ENCODE results near the gene SNTG2. TPM values are rescaled to one million over a fixed set of nuclear protein-coding genes. Genes with fewer than 3 reads are reported as not detected.

SNTG2 gene
- total and polyA plus RNA-seq, 10 of the 15 experiments (the other 5 are each of a cell fraction or from before 2014, with no cell fraction given), result not detected

- TF ChIP-seq, protein P1, sequence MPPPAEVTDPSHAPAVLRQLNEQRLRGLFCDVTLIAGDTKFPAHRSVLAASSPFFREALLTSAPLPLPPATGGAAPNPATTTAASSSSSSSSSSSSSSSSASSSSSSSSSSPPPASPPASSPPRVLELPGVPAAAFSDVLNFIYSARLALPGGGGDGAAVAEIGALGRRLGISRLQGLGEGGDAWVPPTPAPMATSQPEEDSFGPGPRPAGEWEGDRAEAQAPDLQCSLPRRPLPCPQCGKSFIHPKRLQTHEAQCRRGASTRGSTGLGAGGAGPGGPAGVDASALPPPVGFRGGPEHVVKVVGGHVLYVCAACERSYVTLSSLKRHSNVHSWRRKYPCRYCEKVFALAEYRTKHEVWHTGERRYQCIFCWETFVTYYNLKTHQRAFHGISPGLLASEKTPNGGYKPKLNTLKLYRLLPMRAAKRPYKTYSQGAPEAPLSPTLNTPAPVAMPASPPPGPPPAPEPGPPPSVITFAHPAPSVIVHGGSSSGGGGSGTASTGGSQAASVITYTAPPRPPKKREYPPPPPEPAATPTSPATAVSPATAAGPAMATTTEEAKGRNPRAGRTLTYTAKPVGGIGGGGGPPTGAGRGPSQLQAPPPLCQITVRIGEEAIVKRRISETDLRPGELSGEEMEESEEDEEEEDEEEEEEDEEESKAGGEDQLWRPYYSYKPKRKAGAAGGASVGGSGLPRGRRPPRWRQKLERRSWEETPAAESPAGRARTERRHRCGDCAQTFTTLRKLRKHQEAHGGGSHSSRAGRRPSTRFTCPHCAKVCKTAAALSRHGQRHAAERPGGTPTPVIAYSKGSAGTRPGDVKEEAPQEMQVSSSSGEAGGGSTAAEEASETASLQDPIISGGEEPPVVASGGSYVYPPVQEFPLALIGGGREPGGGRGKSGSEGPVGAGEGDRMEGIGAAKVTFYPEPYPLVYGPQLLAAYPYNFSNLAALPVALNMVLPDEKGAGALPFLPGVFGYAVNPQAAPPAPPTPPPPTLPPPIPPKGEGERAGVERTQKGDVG (CRISPR knock-in tag; IDR thresholded peaks at IDR 0.05), result no peak
- TF ChIP-seq TARDBP (IDR thresholded peaks at IDR 0.05; ENCODE audit: borderline replicate concordance) (no peak), NFIC (IDR thresholded peaks at IDR 0.05; ENCODE audit: low read depth, low read length) (no peak), BCL11A (IDR thresholded peaks at IDR 0.05; ENCODE audit: low read depth, low read length) (no peak)
These were observed 39.3 kb downstream of the SNTG2 start (continued) for GRCh38 chr2:989781-990467.

GRCh38 chr2:990970-991369 lies 40.3 kb downstream of the SNTG2 start:
- BruUV-seq (replicated peaks), result no TSS peak
- CTCF ChIA-PET, result no interaction called here

More at GRCh38 chr2:990970-991369, 40.3 kb downstream of the SNTG2 start:
- no peak for TF ChIP-seq RELA (IDR thresholded peaks at IDR 0.05; ENCODE audit: borderline replicate concordance, partially characterized antibody)
- Histone ChIP-seq H3K36me3 (ENCODE audit: control insufficient read depth in 2 of 2, insufficient read depth in 2 of 2, low read length in 1 of 2) (no peaks in the 10 kb centered on the region), H3K79me2 (ENCODE audit: control insufficient read depth, insufficient read depth, low read length) (no peaks in the 10 kb centered on the region), H3K4me2 (ENCODE audit: control insufficient read depth, insufficient read depth) (no peak overlapping the region), H3K9ac (ENCODE audit: control insufficient read depth, insufficient read depth, low read length) (no peak overlapping the region), H3K9me3 (replicated peaks; ENCODE audit: control insufficient read depth, insufficient read depth, low read length) (no peaks in the 10 kb centered on the region), H3K27me3 (replicated peaks in 1 of 2; ENCODE audit: control insufficient read depth in 2 of 2, insufficient read depth in 2 of 2, low read length in 1 of 2) (no peaks in the 10 kb centered on the region), H4K20me1 (ENCODE audit: control insufficient read depth, insufficient read depth) (no peaks in the 10 kb centered on the region), H2AFZ (ENCODE audit: control insufficient read depth, low read depth, low read length) (no peak overlapping the region), H3K27ac (ENCODE audit: control insufficient read depth, insufficient read depth) (no peak overlapping the region), H3K4me3 (no peak overlapping the region), H3K4me1 (ENCODE audit: control insufficient read depth, insufficient read depth, low read length) (no peaks in the 10 kb centered on the region)
- intact Hi-C loops (cut with micrococcal nuclease; ENCODE audit: unreplicated experiment), result no loop called here
- DNase-seq (ENCODE audit: low read depth, low spot score) (no peak), ATAC-seq (no peak), FAIRE-seq (no peak)
- POLR2A ChIA-PET, result no interaction called here
- SMC1A ChIA-PET (ENCODE audit: uncharacterized antibody, unreplicated experiment), result no interaction called here
- RAD21 ChIA-PET (ENCODE audit: unreplicated experiment), result no interaction called here
- in situ Hi-C loops (cut with MboI), result no loop called here
